Measurements from ENCODE around the gene LRRC59.

The LRRC59 gene

GRCh38 chr17:50352072-50352692 lies 45.1 kb downstream of the LRRC59 start:
- no peak for DNase-seq (ENCODE audit: low read depth)
- no peak for TF ChIP-seq CTCF (conservative IDR thresholded peaks at IDR 0.05; ENCODE audit: low read length)
- H3K4me3 ChIP-seq (ENCODE audit: low read length): no peak overlapping the region

- TF ChIP-seq CTCF (conservative IDR thresholded peaks at IDR 0.05; ENCODE audit: low read length): no peak
- DNase-seq (ENCODE audit: low read depth): no peak
Measured at GRCh38 chr17:50350733-50351132, 46.6 kb downstream of the LRRC59 start.

GRCh38 chr17:50349243-50349600 lies 48.1 kb downstream of the LRRC59 start:
- DNase-seq (ENCODE audit: low read depth): no peak
- H3K4me3 ChIP-seq (ENCODE audit: low read length): no peak overlapping the region
- TF ChIP-seq CTCF (conservative IDR thresholded peaks at IDR 0.05; ENCODE audit: low read length): no peak

More at GRCh38 chr17:50350733-50351132, 46.6 kb downstream of the LRRC59 start:
- no peak overlapping the region for H3K4me3 ChIP-seq (ENCODE audit: low read length)

GRCh38 chr17:50348522-50349242 lies 48.6 kb downstream of the LRRC59 start:
- TF ChIP-seq CTCF (conservative IDR thresholded peaks at IDR 0.05; ENCODE audit: low read length): no peak
- peak overlapping the region; percentile 15; the same call in 1 of the 2 replicates for H3K4me3 ChIP-seq (ENCODE audit: low read length)
- peak; percentile 36 for DNase-seq (ENCODE audit: low read depth)

GRCh38 chr17:50347894-50348291 lies 49.4 kb downstream of the LRRC59 start:
- no peak for TF ChIP-seq CTCF (conservative IDR thresholded peaks at IDR 0.05; ENCODE audit: low read length)
- peak overlapping the region; percentile 87 for H3K4me3 ChIP-seq (ENCODE audit: low read length)
- DNase-seq (ENCODE audit: low read depth): no peak

- DNase-seq (ENCODE audit: low read depth): no peak
- H3K4me3 ChIP-seq (ENCODE audit: low read length): peak overlapping the region; percentile 87
- TF ChIP-seq CTCF (conservative IDR thresholded peaks at IDR 0.05; ENCODE audit: low read length): no peak
Measured at GRCh38 chr17:50347117-50347893, 50.0 kb downstream of the LRRC59 start.

Data from AG10803 (cell line).